Glutamatergic neuron (in vitro differentiated cells): Measurements from ENCODE around the gene SCUBE1. TPM values are rescaled to one million over a fixed set of nuclear protein-coding genes. Genes with fewer than 3 reads are reported as not detected.

Source experiments
- DNase-seq: peaks from one replicate; pipeline ENCODE4 v3.0.0; 2022
- H3K27ac Mint-ChIP-seq: one replicate; pipeline ENCODE4 v1.8.0; 2020; ENCODE audit warnings: mild to moderate bottlenecking, mixed read lengths, inconsistent platforms; ENCODE audit not compliant: unreplicated experiment
- H3K27me3 Mint-ChIP-seq: one replicate; pipeline ENCODE4 v1.8.0; 2020; ENCODE audit warnings: mild to moderate bottlenecking, moderate library complexity, mixed read lengths, inconsistent platforms; ENCODE audit not compliant: unreplicated experiment
- H3K36me3 Mint-ChIP-seq: one replicate; pipeline ENCODE4 v1.8.0; 2020; ENCODE audit warnings: mild to moderate bottlenecking, mixed read lengths, inconsistent platforms; ENCODE audit not compliant: unreplicated experiment
- H3K4me1 Mint-ChIP-seq: one replicate; pipeline ENCODE4 v1.8.0; 2020; ENCODE audit warnings: mild to moderate bottlenecking, low read depth, mixed read lengths, inconsistent platforms; ENCODE audit not compliant: unreplicated experiment
- H3K4me3 Mint-ChIP-seq: one replicate; pipeline ENCODE4 v1.8.0; 2020; ENCODE audit warnings: mild to moderate bottlenecking, mixed read lengths, inconsistent platforms; ENCODE audit not compliant: unreplicated experiment
- H3K9me3 Mint-ChIP-seq: one replicate; pipeline ENCODE4 v1.8.0; 2020; ENCODE audit warnings: mild to moderate bottlenecking, moderate library complexity, mixed read lengths, inconsistent platforms; ENCODE audit not compliant: unreplicated experiment
- total RNA-seq: library from RNA; stranded (reverse); fragmentation: NEBNext Ultra II Directional; extraction: Animal tissue kit (Norgen Biotek cat#: 25700); gene quantifications from one replicate; pipeline ENCODE4 v1.2.1, GENCODE V29; 2021; ENCODE audit not compliant: unreplicated experiment
- TF ChIP-seq, protein P1 (sequence below): fragments of 200-600 bp; sonication (generic); IDR thresholded peaks from one replicate; pipeline ENCODE4 v1.5.0; 2021; ENCODE audit not compliant: partially characterized antibody, unreplicated experiment

Gene SCUBE1
- total RNA-seq, 1 donor from 2014 or later: 25.8 TPM

DNA sequence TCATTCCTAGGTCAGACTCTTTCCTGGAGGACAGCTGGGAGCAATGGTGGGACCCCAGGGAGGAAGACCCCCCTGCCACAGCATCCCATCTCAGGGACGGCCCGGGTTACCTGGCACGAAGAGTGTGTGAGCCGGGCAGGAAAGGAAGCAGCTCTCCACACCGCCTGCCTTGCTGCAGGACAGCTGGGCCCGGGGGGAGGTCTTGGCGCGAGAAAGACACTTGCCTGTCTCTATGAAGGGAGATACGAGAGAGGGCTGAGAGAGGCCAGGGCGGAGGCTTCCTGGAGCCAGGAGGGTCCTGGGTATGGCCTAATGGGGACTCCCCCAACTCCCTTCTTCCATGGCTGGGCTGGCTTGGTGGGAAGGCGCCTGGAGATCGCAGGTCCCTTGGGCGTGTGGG lies 120.2 kb downstream of the SCUBE1 start:
- Mint-ChIP-seq H3K27me3 (no peaks in the 10 kb centered on the region), H3K4me3 (no peak overlapping the region), H3K4me1 (peaks cover 27% of the 10 kb centered on the region), H3K27ac (no peak overlapping the region), H3K36me3 (no peaks in the 10 kb centered on the region), H3K9me3 (peaks cover 4% of the 10 kb centered on the region)
- TF ChIP-seq, protein P1, sequence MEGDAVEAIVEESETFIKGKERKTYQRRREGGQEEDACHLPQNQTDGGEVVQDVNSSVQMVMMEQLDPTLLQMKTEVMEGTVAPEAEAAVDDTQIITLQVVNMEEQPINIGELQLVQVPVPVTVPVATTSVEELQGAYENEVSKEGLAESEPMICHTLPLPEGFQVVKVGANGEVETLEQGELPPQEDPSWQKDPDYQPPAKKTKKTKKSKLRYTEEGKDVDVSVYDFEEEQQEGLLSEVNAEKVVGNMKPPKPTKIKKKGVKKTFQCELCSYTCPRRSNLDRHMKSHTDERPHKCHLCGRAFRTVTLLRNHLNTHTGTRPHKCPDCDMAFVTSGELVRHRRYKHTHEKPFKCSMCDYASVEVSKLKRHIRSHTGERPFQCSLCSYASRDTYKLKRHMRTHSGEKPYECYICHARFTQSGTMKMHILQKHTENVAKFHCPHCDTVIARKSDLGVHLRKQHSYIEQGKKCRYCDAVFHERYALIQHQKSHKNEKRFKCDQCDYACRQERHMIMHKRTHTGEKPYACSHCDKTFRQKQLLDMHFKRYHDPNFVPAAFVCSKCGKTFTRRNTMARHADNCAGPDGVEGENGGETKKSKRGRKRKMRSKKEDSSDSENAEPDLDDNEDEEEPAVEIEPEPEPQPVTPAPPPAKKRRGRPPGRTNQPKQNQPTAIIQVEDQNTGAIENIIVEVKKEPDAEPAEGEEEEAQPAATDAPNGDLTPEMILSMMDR: no peak
- no peak for DNase-seq

DNA sequence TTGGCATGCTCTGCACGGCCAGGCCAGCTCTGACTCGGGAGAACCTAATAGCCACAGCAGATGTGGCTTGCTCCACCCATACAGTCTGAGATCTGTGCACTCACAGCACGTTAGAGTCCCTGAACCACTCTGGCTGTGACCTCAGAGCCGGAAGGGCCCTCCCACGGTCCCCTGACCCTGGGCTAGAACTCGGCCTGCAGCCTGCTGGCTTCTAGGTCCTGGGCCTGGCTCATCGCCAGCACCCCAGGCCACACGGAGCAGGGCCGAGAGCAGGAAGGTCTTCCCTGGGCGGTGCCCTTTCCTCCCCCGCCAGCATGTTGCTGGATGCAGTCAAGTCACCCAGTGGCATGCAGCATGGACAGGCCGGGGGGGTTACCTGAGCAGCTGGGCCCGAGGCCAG lies 120.9 kb downstream of the SCUBE1 start:
- TF ChIP-seq, protein P1: no peak
- peaks cover 26% of the 10 kb centered on the region for H3K4me1 Mint-ChIP-seq
- no peaks in the 10 kb centered on the region for H3K36me3 Mint-ChIP-seq
- no peak overlapping the region for H3K27ac Mint-ChIP-seq
- H3K4me3 Mint-ChIP-seq: no peak overlapping the region
- DNase-seq: peak; percentile 44
- H3K9me3 Mint-ChIP-seq: peaks cover 4% of the 10 kb centered on the region
- peaks cover 3% of the 10 kb centered on the region for H3K27me3 Mint-ChIP-seq

DNA sequence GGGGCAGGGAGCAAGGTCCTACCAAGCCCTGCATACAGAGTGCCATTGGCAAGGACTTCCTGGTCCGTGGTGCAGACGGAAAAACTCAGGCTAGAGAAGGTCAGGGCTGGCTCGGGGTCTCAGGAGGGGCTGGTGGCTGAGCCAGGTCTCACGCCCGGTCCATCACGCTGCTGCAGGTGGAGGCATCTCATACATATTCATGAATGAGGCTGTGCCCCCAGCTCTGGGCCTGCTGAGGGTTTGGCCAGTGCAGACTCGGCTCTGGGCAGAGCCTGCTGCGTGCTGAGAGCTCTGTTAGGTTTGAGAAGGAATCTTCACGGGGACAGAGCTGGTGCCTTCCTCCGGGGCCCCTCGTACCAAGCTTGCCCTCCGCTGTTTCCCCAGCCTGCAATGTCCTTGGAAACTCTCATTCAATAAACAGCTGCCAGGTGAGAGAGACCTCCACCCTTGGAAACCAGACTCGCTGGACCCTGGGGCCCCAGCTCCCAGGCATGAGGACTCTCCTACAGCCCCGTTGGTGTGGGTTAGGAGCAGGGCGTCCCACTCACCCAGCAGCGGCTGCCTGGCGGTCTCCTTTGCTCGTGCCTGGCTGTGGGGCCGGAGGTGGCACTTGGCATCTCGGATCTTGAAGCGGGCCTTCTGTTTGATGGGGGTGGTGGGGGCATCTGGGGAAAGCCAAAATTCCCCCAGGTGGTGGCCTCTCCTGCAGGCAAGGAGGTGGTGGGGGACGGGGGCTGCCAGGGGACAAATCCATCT lies 122.4 kb downstream of the SCUBE1 start:
- no peaks in the 10 kb centered on the region for H3K36me3 Mint-ChIP-seq
- H3K4me1 Mint-ChIP-seq: peaks cover 19% of the 10 kb centered on the region
- peaks cover 6% of the 10 kb centered on the region for H3K27me3 Mint-ChIP-seq
- H3K27ac Mint-ChIP-seq: no peak overlapping the region
- DNase-seq: no peak
- H3K9me3 Mint-ChIP-seq: peaks cover 4% of the 10 kb centered on the region
- H3K4me3 Mint-ChIP-seq: no peak overlapping the region
- TF ChIP-seq, protein P1: no peak

DNA sequence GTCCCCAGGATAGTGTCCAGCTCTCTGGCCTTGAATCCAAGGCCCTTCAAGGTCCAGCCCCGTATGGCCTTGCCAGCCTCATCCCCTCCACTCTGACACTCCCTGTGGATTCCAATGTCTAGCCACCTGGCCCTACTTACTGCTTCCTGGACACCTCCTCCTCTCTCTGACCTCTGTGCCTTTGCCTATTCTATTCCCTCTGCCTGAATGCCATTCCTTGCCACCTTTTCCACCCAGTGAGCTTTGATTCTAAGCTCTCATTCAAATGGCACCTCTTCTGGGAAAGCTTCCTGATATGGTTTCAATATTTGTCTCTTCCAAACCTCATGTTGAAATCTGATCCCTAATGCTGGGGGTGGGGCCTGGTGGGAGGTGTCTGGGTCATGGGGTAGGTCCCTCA lies 124.4 kb downstream of the SCUBE1 start:
- H3K4me3 Mint-ChIP-seq: peak overlapping the region; percentile 30
- no peak for DNase-seq
- TF ChIP-seq, protein P1: no peak
- H3K4me1 Mint-ChIP-seq: peaks cover 6% of the 10 kb centered on the region
- H3K36me3 Mint-ChIP-seq: no peaks in the 10 kb centered on the region
- H3K27ac Mint-ChIP-seq: no peak overlapping the region
- H3K9me3 Mint-ChIP-seq: peaks cover 4% of the 10 kb centered on the region
- peaks cover 14% of the 10 kb centered on the region for H3K27me3 Mint-ChIP-seq

DNA sequence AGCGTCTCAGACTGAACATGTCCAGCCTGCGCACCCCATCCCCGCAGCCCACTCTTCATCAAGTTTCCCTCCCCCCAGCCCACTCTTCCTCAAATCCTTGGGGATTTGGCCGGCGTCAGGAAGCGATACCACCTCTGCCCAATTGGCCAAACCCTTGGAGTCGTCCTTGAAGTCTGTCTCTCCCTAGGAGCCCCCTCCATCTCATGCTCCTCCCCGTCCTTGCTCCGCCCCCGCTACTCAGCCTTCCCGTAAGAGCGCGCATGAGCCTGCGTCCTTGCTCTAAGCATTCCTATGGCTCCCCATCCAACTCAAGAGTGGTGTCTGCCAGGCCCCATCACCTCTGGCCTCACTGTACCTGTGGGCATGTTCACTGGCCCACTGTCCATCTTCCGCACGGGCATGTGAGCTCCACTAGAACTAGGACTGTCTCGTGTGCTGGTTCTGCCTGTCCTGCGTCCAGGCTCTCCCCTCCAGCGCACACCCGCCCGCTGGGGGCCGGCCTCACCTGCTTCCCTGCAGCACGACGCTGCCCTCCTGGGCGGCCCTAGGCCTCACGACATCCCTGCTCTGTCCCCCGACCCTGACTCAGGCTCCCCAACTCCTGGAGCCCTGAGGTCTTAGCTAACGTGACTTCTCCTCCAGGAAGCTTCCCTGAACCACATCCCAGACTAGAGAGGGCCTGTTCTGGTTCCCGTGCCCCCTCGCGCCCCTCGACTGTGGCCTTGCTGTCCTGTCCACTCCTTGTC lies 125.7 kb downstream of the SCUBE1 start:
- Mint-ChIP-seq H3K27me3 (peaks cover 14% of the 10 kb centered on the region), H3K27ac (no peak overlapping the region), H3K9me3 (peaks cover 4% of the 10 kb centered on the region), H3K4me1 (peaks cover 3% of the 10 kb centered on the region), H3K36me3 (no peaks in the 10 kb centered on the region), H3K4me3 (no peak overlapping the region)
- TF ChIP-seq, protein P1: no peak
- DNase-seq: no peak
